NCI-H1436 (cell line): ENCODE measurements around the gene RNF2.
"Not testable (repeated sequence)": the region's sequence is repeated elsewhere in the genome, so short reads cannot be mapped to it uniquely, and the experiment has no call there.

Experiments used
- DNase-seq: peaks from one replicate; lab custom pipeline; 2025; lab: John Stamatoyannopoulos, UW

The RNF2 gene

GRCh38 chr1:185044981-185045813, at the start of gene RNF2:
Gene RNF2 (plus strand): TSS chr1:185045558. CDS start chr1:185087554, 41,996 bp downstream.
- DNase-seq: peak; percentile 75

- not testable (repeated sequence) for DNase-seq
These were observed 45.4 kb upstream of the RNF2 start for GRCh38 chr1:184999974-185000373.

DNA sequence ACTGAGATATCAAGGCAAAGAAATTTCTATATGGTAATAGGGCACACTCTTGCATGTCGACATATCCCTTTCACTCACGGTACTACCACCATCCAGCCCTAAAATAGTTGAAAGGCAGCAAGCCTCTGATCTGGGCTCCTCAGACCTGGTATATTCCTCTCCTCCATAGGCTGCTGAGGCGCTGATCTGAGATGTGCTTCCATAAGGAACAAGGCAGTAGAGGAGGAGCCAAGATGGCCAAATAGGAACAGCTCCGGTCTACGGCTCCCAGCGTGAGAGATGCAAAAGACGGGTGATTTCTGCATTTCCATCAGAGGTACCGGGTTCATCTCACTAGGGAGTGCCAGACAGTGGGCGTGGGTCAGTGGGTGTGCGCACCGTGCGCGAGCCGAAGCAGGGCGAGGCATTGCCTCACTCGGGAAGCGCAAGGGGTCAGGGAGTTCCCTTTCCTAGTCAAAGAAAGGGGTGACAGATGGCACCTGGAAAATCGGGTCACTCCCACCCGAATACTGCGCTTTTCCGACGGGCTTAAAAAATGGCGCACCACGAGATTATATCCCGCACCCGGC, 44.0 kb upstream of the RNF2 start:
- not testable (repeated sequence) for DNase-seq

- DNase-seq: peak; percentile 51
These were observed 36.5 kb upstream of the RNF2 start for GRCh38 chr1:185008838-185009237.

GRCh38 chr1:185010361-185010760, 35.0 kb upstream of the RNF2 start:
- DNase-seq: no peak

- DNase-seq: no peak
These were observed 30.4 kb upstream of the RNF2 start for GRCh38 chr1:185014941-185015340.

DNA sequence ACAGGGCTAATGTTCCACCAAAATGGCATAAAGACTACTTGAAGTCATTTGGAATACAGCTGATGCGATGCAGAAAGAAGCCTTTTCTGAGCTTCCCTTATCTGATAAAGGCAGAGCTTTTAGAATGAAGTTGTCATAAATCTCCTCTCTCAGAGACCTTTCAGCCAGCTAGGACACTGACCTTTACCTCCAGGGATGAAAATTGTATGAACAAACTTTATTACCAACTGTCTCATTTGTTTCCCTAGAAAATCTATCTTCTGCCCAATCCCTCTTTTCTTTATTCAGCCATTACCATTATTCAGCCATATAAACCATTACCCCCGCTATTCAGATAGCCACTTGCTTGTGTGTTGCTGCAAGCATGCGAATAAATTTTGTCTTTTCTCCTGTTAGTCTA, 29.7 kb upstream of the RNF2 start:
- no peak for DNase-seq

DNA sequence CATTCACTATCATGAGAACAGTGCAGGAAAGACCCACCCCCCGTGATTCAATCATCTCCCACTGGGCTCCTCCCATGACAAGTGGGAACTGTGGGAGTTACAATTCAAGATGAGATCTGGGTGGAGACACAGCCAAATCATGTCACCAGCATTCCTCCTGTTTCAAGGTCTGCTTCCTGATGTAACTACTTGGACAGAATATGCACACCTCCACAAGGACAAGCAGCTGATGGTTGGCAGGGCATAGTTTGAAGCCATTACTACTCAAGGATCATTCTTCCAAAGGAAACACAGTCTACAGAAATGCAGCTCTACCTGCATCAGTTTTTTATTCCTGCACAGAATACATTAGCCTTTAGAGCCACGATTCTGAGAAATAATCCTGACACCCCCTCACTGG, 28.5 kb upstream of the RNF2 start:
- DNase-seq: no peak

DNA sequence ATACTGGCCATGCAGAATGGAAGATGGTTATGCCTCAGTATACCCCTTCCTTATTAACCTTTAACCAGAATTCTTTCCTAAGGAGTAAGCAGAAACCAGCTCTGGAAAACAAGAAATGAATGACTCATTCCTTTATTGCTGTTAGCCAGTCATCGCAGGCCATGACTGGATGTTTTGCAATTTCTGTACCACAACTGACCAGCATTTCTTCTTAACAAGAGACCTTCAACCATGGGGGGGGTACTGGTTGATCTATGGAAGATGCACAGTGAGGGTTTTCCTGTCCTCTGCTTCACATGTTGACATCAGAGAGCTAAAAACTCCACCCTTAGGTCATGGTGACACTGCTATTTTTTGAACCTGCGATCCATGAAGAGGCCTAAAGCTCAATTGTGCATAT, 28.0 kb upstream of the RNF2 start:
- no peak for DNase-seq

GRCh38 chr1:185017966-185018365, 27.4 kb upstream of the RNF2 start:
- DNase-seq: no peak

GRCh38 chr1:185027252-185027882, 18.0 kb upstream of the RNF2 start:
- DNase-seq: no peak

GRCh38 chr1:185033686-185034085, 11.7 kb upstream of the RNF2 start:
- DNase-seq: no peak

DNA sequence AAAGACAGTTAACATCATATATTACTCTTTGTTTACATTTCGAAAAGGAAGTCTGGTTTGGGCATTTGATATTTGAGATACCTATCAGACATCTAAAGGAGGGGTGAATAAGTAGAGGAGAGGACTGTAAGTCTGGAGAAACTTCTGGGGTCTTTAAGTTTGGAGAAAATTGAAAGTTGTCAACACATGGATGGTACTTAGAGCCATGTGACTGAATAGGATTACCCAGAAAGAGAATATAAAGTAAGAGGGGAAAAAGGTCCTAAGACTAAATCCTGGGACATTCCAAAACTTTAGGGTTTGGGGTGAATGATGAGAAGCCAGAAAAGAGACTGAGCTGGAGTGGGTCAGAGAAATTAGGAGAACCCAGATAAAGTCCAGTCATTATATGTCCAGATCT, 10.1 kb upstream of the RNF2 start:
- DNase-seq: no peak

- DNase-seq: no peak
These were observed 6.5 kb upstream of the RNF2 start for GRCh38 chr1:185038813-185039376.

GRCh38 chr1:185039726-185040407, 5.5 kb upstream of the RNF2 start:
- DNase-seq: no peak

- DNase-seq: no peak
These were observed 5.0 kb upstream of the RNF2 start for GRCh38 chr1:185040408-185040735.

GRCh38 chr1:185041742-185042141, 3.6 kb upstream of the RNF2 start:
- DNase-seq: no peak

- DNase-seq: no peak
These were observed 2.6 kb upstream of the RNF2 start for GRCh38 chr1:185042737-185043136.

GRCh38 chr1:185044387-185044786, 971 bp upstream of the RNF2 start:
- DNase-seq: no peak

GRCh38 chr1:185045814-185046492, 595 bp downstream of the RNF2 start:
- DNase-seq: no peak

DNA sequence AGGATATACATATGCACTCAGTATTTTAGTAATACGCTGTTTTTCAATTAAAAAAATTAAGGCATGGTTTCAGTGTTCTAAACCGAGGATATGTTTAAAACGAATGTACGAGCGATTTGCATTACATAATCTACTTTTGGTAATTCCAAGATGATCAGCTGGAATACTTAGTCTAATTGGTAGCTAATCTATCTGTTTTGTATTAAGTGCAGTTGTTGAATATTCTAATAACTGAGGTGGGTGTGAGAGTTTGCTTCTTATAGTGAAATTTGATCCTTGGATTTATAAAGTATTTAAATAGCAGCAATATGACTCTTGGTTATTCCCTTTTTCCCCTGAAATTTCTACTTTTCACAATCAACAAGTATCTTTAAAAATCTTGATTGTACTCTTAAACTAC, 1.3 kb downstream of the RNF2 start:
- no peak for DNase-seq

DNA sequence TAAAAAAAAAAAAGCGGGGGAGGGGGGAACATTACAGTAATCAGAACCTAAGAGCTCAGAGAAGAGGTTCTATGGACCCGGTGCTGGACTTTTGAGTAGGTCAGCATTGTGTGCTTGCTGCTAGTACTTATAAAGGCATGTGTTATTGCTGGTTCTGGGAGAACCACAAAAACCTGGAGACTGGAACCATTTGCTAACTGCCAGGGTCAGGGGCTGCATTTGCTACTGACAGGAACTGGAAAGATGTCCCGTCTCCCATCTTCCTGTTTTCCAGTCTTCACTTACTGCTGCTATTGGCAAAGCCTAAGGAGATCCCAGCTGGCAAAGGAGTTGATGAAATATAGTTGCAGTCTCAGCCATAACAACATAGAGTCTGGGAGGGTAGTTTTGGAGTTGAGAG, 4.3 kb downstream of the RNF2 start:
- DNase-seq: no peak
